Measurements from ENCODE around the gene CTDSP1.

DNA sequence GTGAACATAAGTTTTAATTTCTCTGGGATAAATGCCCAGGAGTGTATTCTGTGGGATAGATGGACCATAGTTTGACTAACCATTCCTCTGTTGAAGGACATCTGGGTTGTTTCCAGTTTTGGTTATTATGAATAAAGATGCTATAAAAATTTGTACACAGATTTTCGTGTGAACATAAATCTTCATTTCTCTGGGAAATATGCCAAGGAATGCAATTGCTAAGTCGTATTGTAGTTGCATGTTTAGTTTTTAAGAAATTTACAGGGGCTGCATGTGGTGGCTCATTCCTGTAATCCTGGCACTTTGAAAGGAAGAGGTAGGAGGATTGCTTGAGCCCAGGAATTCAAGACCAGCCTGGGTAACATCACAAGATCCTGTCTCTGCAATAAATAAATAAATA is 24.5 kb upstream of the CTDSP1 start:
- TF ChIP-seq, protein P1, sequence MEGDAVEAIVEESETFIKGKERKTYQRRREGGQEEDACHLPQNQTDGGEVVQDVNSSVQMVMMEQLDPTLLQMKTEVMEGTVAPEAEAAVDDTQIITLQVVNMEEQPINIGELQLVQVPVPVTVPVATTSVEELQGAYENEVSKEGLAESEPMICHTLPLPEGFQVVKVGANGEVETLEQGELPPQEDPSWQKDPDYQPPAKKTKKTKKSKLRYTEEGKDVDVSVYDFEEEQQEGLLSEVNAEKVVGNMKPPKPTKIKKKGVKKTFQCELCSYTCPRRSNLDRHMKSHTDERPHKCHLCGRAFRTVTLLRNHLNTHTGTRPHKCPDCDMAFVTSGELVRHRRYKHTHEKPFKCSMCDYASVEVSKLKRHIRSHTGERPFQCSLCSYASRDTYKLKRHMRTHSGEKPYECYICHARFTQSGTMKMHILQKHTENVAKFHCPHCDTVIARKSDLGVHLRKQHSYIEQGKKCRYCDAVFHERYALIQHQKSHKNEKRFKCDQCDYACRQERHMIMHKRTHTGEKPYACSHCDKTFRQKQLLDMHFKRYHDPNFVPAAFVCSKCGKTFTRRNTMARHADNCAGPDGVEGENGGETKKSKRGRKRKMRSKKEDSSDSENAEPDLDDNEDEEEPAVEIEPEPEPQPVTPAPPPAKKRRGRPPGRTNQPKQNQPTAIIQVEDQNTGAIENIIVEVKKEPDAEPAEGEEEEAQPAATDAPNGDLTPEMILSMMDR (IDR thresholded peaks at IDR 0.05), result no peak
- TF ChIP-seq POLR2A (IDR thresholded peaks at IDR 0.05), result no peak

Measured in body of pancreas (tissue), 4 donors.